HG02938 (cell line): ENCODE results near the gene TAS2R60.
"Not testable (repeated sequence)": the region's sequence is repeated elsewhere in the genome, so short reads cannot be mapped to it uniquely, and the experiment has no call there.

Experiments used
- ATAC-seq: cut with Tn5 transposase; IDR thresholded peaks from one replicate; pipeline ENCODE4 v1.9.1; 2021; ENCODE audit warnings: mild to moderate bottlenecking, moderate library complexity; ENCODE audit not compliant: unreplicated experiment

The TAS2R60 gene

GRCh38 chr7:143467724-143468123, 24.5 kb downstream of the TAS2R60 start:
- no peak for ATAC-seq

GRCh38 chr7:143472071-143472689, 28.9 kb downstream of the TAS2R60 start:
- ATAC-seq, result not testable (repeated sequence)

- no peak for ATAC-seq
Measured at GRCh38 chr7:143477501-143478150, 34.4 kb downstream of the TAS2R60 start, which contains the start of gene TAS2R41. TAS2R41 (plus strand) TSS chr7:143477873; CDS start chr7:143477873, 0 bp downstream.

GRCh38 chr7:143479055-143479766, 36.0 kb downstream of the TAS2R60 start:
- ATAC-seq, result no peak

GRCh38 chr7:143480501-143480900, 37.2 kb downstream of the TAS2R60 start:
- no peak for ATAC-seq

GRCh38 chr7:143484119-143484518, 40.9 kb downstream of the TAS2R60 start:
- no peak for ATAC-seq

- no peak for ATAC-seq
Measured at GRCh38 chr7:143485094-143485493, 41.8 kb downstream of the TAS2R60 start.

GRCh38 chr7:143485500-143485899, 42.2 kb downstream of the TAS2R60 start:
- no peak for ATAC-seq

GRCh38 chr7:143486266-143486665, 43.0 kb downstream of the TAS2R60 start:
- not testable (repeated sequence) for ATAC-seq

- ATAC-seq, result no peak
Measured at GRCh38 chr7:143487061-143487460, 43.8 kb downstream of the TAS2R60 start.

- no peak for ATAC-seq
Measured at GRCh38 chr7:143487566-143487965, 44.3 kb downstream of the TAS2R60 start.

- ATAC-seq, result no peak
Measured at GRCh38 chr7:143490717-143491306, 47.6 kb downstream of the TAS2R60 start.

GRCh38 chr7:143492043-143492471, 48.8 kb downstream of the TAS2R60 start:
- no peak for ATAC-seq

GRCh38 chr7:143492799-143493739, 49.8 kb downstream of the TAS2R60 start:
- no peak for ATAC-seq

- ATAC-seq, result no peak
Measured at GRCh38 chr7:143493751-143494150, 50.5 kb downstream of the TAS2R60 start.
